ENCODE measurements around the gene EPHA10.
"Not testable (repeated sequence)": the region's sequence is repeated elsewhere in the genome, so short reads cannot be mapped to it uniquely, and the experiment has no call there.

Gene EPHA10

GRCh38 chr1:37771440-37771839, 6.5 kb upstream of the EPHA10 start:
- DNase-seq (ENCODE audit: low read depth), result not testable (repeated sequence)

- no peak for DNase-seq (ENCODE audit: low read depth)
Observed at GRCh38 chr1:37767488-37767887, 2.6 kb upstream of the EPHA10 start.

- DNase-seq (ENCODE audit: low read depth), result no peak
Observed at GRCh38 chr1:37765916-37766664, 1.2 kb upstream of the EPHA10 start.

GRCh38 chr1:37764414-37764825, 500 bp downstream of the EPHA10 start:
- no peak for DNase-seq (ENCODE audit: low read depth)

GRCh38 chr1:37763791-37764413, 1.0 kb downstream of the EPHA10 start:
- DNase-seq (ENCODE audit: low read depth), result no peak

- DNase-seq (ENCODE audit: low read depth), result no peak
Observed at GRCh38 chr1:37762516-37762915, 2.4 kb downstream of the EPHA10 start.

- DNase-seq (ENCODE audit: low read depth), result no peak
Observed at GRCh38 chr1:37761416-37762095, 3.4 kb downstream of the EPHA10 start.

- no peak for DNase-seq (ENCODE audit: low read depth)
Observed at GRCh38 chr1:37759451-37759850, 5.5 kb downstream of the EPHA10 start.

GRCh38 chr1:37755951-37756560, 8.9 kb downstream of the EPHA10 start:
- DNase-seq (ENCODE audit: low read depth), result no peak

- no peak for DNase-seq (ENCODE audit: low read depth)
Observed at GRCh38 chr1:37755290-37755689, 9.6 kb downstream of the EPHA10 start.

- no peak for DNase-seq (ENCODE audit: low read depth)
Observed at GRCh38 chr1:37753473-37754321, 11.2 kb downstream of the EPHA10 start.

GRCh38 chr1:37752583-37753471, 12.1 kb downstream of the EPHA10 start:
- DNase-seq (ENCODE audit: low read depth), result no peak

GRCh38 chr1:37752213-37752582, 12.7 kb downstream of the EPHA10 start:
- DNase-seq (ENCODE audit: low read depth), result no peak

GRCh38 chr1:37748565-37748964, 16.4 kb downstream of the EPHA10 start:
- DNase-seq (ENCODE audit: low read depth), result no peak

- DNase-seq (ENCODE audit: low read depth), result no peak
Observed at GRCh38 chr1:37746806-37747205, 18.1 kb downstream of the EPHA10 start.

- no peak for DNase-seq (ENCODE audit: low read depth)
Observed at GRCh38 chr1:37741662-37742061, 23.3 kb downstream of the EPHA10 start.

GRCh38 chr1:37741130-37741529, 23.8 kb downstream of the EPHA10 start:
- no peak for DNase-seq (ENCODE audit: low read depth)

GRCh38 chr1:37739222-37739621, 25.7 kb downstream of the EPHA10 start:
- no peak for DNase-seq (ENCODE audit: low read depth)

- not testable (repeated sequence) for DNase-seq (ENCODE audit: low read depth)
Observed at GRCh38 chr1:37738619-37739018, 26.3 kb downstream of the EPHA10 start.

GRCh38 chr1:37737975-37738374, 26.9 kb downstream of the EPHA10 start:
- DNase-seq (ENCODE audit: low read depth), result not testable (repeated sequence)
